ENCODE results near the gene DNAJC17. TPM values are rescaled to one million over a fixed set of nuclear protein-coding genes. Genes with fewer than 3 reads are reported as not detected.
A peak's percentile ranks its signal among the peaks of the same experiment; 100 is the strongest.

DNAJC17 gene, protein sequence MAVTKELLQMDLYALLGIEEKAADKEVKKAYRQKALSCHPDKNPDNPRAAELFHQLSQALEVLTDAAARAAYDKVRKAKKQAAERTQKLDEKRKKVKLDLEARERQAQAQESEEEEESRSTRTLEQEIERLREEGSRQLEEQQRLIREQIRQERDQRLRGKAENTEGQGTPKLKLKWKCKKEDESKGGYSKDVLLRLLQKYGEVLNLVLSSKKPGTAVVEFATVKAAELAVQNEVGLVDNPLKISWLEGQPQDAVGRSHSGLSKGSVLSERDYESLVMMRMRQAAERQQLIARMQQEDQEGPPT
- total RNA-seq (2014; rRNA removed; shearing (Covaris generic)) = 27.3 and 27.9 TPM in 2 replicates
- polyA plus RNA-seq (2014; cell fraction: nucleus; rRNA removed) = 35.5 and 64.0 TPM in 2 replicates

DNA sequence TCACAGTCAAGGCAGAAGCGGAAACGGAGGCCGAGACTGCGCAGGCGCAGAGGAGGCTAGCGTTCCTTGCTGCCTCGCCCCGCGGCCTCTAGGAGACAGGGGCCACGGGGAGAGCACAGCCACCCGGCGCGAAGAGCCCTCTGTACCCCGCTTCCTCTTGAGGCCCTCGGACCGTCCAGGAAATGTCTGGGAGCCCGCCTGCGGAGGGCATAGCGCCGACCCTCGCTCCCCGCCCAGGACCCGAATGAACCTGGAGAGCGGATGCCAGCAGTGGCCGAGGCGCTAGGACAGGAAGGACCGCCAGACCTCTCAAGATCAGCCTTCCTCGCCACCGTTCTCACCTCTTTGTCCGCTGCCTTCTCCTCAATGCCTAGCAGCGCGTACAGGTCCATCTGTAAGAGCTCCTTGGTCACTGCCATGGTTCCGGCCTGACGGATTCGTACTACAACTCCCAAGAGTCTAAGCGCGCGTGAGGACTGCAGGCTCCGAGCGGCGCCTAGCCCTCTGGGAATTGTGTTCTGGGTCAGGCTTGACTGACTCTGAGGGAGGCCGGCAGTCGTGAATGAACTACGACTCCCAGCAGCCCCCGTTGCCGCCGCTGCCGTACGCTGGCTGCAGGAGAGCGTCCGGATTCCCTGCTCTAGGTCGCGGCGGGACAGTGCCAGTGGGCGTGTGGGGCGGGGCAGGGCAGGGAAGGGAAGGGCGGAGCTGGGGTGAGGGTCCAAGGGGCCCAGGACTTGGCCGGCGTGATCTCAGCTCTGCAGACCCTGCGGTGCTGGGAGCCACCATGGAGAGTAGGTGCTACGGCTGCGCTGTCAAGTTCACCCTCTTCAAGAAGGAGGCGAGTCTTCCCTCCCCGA is at the start of gene DNAJC17, which contains the start of gene ZFYVE19:
Gene DNAJC17 (minus strand): TSS at position 446 of the 860 bp plus-strand sequence. CDS start 27 bp downstream, at position 419.
Gene ZFYVE19 (plus strand): TSS at position 62 of the 860 bp plus-strand sequence. CDS start 501 bp downstream, at position 563.
- peak; percentile 97 for DNase-seq (ENCODE audit: extremely low read depth, low read depth)

DNA sequence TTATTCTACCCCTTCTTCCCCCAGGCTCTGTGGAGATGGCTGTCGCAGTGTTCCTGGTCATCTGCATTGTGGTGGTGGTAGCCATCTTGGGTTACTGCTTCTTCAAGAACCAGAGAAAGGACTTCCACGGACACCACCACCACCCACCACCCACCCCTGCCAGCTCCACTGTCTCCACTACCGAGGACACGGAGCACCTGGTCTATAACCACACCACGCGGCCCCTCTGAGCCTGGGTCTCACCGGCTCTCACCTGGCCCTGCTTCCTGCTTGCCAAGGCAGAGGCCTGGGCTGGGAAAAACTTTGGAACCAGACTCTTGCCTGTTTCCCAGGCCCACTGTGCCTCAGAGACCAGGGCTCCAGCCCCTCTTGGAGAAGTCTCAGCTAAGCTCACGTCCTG is 49.5 kb upstream of the DNAJC17 start:
- no peak for DNase-seq (ENCODE audit: extremely low read depth, low read depth)

DNA sequence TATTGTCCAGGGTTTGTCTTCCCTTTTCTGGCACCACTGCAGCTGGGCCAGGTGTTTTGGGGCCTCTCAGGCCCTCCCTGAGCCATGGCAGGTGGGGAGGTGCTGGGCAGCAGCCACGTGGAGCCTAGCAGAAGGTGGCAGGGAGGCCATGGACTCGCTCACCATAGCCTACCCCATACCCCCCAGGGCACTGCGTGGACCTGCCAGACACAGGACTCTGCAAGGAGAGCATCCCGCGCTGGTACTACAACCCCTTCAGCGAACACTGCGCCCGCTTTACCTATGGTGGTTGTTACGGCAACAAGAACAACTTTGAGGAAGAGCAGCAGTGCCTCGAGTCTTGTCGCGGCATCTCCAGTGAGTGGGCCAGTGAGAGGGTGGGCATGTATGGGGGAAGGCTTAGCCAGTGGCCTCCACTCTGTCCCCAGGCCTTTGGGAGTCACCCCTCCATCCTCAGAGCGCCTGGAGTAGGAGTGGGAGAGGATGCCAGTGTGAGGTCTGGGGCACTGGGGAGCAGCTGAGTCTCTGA is 48.5 kb upstream of the DNAJC17 start:
- no peak for DNase-seq (ENCODE audit: extremely low read depth, low read depth)

DNA sequence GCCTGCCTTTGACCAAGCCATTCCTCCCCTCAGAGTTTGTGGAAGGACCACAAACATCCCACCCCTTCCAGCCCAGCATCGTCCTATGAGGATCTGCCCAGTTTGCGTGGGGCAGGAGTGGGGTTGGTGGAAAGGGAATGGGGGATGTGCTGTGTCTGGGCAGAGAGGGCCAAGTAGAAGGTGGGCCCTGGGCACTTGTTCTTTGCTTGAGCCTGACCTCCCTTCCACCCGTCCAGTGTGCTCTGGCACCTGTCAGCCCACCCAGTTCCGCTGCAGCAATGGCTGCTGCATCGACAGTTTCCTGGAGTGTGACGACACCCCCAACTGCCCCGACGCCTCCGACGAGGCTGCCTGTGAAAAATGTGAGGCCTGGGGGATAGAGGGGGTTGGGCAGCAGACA is 46.9 kb upstream of the DNAJC17 start:
- DNase-seq (ENCODE audit: extremely low read depth, low read depth) = no peak

DNA sequence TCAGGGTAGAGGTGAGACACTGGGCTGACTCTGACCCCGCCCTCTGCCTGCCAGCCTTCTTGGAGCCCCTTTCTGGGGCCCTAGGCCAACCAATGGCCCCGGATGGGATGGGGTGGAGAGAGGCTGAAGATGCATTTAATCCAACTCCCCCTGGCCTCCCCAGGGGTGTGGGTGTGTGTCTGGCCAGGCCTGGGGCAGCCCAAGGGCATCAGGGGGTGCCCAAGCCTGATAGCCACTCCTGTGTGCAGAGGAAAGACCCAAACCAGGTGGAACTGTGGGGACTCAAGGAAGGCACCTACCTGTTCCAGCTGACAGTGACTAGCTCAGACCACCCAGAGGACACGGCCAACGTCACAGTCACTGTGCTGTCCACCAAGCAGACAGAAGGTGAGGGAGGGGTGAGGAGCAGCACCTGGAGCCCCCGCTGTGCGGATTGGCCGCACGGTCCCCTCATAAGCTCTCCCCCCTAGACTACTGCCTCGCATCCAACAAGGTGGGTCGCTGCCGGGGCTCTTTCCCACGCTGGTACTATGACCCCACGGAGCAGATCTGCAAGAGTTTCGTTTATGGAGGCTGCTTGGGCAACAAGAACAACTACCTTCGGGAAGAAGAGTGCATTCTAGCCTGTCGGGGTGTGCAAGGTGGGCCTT is 46.1 kb upstream of the DNAJC17 start:
- no peak for DNase-seq (ENCODE audit: extremely low read depth, low read depth)

DNA sequence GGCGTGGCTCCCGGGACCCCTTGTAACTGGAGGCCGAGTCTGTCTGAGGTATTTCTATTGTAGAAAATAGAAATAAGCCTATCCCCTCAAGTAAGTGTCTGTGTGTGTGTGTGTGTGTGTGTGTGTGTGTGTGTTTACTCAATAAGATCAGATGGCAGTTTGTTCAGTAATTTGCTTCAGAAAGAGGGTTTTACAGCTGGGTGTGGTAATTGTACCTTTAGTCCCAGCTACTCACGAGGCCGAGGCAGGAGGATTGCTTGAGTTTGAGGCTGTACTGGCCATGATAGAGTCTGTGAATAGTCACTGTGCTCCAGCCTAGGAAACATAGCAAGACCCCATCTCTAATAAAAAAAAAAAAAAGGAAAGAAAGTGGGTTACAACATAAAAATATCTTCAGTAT is 45.3 kb upstream of the DNAJC17 start:
- no peak for DNase-seq (ENCODE audit: extremely low read depth, low read depth)

DNA sequence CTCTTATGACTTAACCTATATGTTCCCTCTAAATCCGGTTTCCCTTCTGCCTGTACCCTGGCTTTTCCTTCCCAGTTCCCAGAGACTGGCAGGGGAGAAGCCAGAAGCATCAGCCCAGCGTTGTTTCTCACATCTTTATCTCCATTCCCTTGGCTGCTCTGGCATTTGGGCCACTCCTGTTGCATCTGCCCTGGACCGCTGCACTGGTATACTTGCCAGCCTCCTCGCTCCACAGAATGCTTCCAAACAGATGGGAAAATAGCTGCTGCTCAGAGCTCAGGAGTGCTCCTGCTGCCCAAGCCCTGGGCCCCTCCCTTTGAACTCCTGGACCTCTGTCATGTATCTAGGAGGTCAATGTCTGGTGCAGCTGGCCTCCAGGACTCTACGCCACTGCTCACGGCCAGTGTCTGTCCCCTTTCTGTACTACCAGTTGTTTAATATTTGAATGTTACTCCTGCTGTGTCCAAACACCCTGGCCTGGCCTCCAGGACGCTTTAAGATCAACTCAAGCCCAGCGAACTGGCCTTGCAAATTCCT is 43.4 kb upstream of the DNAJC17 start:
- no peak for DNase-seq (ENCODE audit: extremely low read depth, low read depth)

DNA sequence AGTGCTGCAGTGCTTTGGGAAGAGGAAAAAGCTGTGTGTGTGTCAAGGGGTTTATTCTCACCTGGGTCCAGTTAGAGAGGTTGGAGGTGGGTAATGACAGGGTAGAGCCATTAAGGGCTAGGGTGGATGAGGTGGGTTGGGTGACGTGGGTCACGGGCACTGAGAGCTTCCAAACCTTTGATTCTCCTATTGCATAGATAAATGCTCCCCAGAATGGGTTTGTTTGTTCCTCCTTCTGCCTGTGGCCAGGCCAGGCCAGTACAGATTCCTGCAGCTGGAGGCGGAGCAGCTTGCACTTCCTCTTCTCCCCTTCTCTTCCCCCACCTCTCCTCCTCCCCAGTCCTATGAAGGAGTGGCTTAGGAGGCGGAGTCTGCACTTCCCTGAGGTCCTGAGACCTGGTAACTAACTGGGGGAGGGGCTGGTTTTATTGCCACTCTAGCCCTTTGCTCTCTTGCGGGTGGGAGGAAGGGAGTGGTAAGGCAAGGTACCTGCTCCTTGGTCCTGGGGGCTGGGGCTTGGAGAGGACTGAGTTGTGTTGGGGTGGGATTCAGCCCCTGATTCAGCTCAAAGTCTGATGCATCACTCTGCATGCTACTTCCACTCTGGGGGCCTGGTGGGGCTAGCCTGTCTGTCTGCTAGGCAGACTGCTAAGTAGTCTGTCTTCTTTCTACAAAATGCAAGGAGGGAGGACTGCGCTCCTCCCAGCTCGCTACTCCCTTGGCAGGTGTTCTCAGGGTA is 40.1 kb upstream of the DNAJC17 start:
- no peak for DNase-seq (ENCODE audit: extremely low read depth, low read depth)

DNA sequence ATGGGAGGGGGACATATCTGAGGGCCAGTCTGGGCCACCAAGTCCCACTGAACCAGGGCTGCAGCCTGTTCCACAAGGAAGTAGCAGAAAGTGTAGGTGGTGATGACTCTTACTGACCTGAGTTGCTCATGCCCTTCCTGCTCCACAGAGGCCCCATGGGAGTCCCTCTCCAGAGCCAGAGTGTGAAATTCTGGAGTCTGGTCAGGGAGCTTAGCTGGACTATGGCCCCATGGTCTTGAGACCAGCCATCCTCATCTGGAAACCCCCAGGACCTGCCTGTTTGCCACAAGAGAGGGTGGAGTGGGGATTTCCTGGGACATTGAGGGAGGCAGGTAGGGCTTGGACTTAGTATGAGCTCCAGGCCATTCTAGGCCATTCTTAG is 39.6 kb upstream of the DNAJC17 start:
- DNase-seq (ENCODE audit: extremely low read depth, low read depth) = no peak

DNA sequence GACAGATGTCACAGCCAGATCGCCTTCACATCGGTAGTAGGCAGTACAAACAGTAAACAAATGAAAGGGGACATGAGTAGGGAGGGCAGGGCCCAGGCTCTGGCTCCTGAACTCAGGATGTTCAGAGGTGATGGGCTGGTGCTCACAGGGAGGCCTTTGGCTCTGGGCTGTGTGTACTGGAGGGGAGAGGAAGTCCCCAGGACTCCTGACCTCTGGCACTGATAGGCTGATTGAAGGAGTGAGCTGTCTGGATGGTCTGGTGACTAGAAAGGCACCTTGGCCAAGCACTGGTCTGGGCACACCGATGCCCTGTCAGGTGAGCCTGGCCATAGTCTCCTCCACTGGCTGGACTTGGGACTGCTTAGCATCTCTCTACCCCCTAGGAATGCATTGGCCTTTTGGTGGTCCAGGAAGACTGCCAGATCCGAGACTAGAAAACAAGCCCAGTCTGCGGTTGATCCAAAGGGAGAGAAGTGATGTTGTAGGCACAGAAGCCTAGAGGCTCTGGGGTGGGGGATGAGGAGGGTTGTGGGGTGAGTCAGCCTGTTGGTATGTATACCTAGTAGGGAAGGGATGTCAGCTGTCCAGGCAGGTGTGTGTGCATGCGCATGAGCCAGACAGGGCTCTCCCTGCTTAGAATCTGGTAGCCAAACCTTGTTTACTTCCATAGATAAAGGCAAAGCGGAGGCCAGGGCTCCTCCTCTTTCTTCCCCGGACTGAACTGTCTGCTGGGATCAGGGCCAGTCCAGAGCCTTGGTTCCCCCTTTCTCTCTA is 38.4 kb upstream of the DNAJC17 start:
- DNase-seq (ENCODE audit: extremely low read depth, low read depth) = no peak

DNA sequence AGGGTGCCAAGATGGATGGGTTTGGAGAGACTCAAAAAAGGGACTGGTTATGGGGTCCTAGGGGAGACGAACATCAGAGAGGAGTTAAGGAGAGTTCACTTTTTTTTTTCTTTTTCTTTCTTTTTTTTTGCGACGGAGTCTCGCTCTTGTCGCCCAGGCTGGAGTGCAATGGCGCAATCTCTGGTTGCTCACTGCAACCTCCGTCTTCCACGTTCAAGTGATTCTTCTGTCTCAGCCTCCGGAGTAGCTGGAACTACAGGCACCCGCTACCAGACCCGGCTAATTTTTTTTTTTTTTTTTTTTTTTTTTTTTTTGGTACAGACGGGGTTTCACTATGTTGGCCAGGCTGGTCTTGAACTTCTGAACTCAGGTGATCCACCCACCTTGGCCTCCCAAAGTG is 37.8 kb upstream of the DNAJC17 start:
- DNase-seq (ENCODE audit: extremely low read depth, low read depth) = no peak

DNA sequence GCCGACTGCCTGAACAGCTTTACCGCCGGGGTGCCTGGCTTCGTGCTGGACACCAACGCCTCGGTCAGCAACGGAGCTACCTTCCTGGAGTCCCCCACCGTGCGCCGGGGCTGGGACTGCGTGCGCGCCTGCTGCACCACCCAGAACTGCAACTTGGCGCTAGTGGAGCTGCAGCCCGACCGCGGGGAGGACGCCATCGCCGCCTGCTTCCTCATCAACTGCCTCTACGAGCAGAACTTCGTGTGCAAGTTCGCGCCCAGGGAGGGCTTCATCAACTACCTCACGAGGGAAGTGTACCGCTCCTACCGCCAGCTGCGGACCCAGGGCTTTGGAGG is 37.4 kb upstream of the DNAJC17 start:
- no peak for DNase-seq (ENCODE audit: extremely low read depth, low read depth)

DNA sequence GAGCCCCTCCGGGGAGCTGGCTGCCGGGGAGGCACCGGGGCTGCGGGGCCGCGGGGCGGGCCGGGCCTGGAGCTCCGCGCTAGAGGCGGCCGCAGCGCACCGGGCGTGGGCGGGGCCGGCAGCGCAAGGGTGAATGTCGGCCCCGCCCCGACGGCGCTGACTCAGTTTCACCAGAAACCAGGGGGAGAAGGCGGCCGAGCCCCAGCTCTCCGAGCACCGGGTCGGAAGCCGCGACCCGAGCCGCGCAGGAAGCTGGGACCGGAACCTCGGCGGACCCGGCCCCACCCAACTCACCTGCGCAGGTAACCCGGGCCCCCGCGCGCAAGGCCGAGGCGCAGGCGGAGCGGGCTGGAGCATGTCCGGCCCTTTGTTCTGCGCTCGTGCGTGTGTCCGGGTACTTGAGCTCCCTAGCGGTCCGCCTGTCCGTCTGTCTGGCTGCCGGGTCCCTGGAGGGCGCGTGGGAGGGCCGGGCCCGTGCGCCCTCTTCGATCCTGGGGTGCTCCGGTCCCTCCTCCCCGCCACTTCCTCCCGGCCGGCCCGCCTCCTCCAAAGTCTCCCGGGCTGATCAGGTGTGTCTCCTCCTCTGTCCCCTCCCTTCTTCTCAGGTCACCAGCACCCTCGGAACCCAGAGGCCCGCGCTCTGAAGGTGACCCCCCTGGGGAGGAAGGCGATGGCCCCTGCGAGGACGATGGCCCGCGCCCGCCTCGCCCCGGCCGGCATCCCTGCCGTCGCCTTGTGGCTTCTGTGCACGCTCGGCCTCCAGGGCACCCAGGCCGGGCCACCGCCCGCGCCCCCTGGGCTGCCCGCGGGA is 36.8 kb upstream of the DNAJC17 start, which contains the start of gene SPINT1:
Gene SPINT1 (plus strand): TSS at position 164 of the 811 bp plus-strand sequence. CDS start 507 bp downstream, at position 671.
- DNase-seq (ENCODE audit: extremely low read depth, low read depth) = no peak

DNA sequence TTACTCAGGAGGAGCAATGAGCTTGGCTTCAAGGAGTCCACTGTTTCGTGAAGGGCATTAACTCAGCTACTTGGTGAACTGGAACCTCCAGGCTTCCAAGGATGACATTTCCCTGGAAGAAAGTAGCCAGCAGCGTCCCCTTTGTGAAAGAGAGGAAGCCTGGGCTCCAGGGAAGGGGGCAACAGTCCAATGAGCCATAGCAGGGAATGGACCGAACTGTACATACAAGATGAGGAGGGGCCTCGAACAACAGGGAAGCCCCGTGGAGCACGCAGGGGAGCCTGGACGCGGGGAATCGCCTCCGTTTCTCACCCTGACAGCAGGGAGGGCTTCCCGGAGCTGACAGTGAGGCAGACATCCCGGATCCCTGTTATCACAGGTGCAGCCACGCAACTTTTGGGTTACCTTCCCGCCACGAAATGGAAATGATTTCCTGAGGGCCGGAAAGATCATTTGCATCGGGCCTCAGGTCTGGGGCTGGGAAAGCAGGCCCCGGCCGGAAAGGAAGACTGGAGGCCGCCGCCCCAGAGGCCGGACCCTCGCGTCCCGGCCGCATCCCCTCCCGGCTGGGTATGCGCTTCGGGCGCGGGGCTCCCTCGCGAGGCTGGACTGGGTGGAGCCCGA is 36.1 kb upstream of the DNAJC17 start:
- DNase-seq (ENCODE audit: extremely low read depth, low read depth) = no peak

DNA sequence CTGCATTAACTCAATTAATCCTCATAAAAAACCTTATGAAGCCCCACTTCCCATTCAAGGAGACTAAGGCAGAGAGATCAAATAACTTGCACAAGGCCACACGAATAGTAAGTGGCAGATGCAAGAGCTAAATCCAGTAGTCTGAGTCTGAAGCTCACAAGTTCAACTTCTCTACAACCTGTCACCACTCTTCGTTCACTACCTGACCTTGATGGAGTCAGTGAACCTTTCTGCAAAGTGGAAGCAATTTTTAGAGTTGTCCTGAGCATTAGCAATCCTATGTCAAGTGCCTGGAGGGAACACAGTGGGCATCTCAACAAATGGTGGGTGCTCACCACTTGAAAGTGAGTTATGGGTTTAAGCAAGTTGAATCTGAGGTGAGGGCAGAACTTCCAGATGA is 34.5 kb upstream of the DNAJC17 start:
- no peak for DNase-seq (ENCODE audit: extremely low read depth, low read depth)

DNA sequence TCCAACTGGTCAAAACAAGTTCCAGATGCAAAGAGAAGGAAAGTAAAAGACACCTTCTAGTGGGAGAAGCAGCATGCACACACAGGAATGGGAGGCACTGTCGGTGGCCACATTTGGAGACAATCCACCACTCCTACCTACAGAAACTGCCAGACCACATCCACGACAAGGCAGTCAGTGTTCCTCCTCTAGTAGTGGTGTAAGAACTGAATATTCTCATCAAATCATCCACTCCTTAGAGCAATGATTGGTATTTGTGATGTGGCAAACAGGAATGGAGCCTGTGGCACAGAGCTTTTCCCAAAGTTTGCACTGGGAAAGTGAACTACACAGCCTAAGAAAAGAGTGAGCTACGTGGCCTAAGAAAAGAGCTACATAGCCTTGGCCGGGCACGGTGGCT is 31.5 kb upstream of the DNAJC17 start:
- DNase-seq (ENCODE audit: extremely low read depth, low read depth) = no peak

DNA sequence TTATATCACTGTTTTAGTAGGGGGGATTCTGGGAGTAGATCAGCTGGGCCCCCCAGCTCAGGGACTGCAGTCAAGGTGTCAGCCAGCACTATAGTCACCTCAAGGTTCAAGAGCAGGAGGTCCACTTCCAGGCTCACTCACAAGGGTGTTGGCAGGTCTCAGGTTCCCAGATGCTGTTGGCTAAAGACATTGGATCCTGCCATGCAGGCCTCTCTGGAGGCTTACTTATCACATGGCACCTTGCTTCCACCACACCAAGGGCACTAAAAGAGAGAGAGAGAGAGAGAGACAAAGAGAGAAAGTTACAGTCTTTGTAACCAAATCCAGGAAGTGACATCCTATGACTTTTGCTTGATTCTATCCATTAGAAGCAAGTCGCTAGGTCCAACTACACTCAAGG is 28.7 kb upstream of the DNAJC17 start:
- DNase-seq (ENCODE audit: extremely low read depth, low read depth) = no peak

DNA sequence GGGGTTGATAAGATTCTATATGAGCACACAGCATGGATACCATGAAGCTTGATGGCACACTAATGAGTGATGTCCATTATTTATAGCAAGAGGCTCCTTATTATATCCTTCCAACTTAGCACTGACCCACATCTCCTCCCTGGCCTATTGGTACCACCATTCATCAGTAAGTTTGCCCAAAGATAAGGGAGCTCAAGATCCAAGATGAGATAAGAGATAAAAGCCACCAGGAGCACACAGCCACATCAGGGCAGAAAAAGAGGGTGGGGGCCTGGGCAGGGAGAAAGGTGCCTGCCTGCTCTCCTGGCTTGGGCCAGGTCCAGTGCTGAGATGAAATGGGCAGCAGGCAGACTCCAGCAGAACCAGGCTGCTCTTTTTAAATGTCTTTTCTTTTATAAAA is 25.6 kb upstream of the DNAJC17 start:
- DNase-seq (ENCODE audit: extremely low read depth, low read depth) = no peak
